ENCODE measurements around the gene FETUB. TPM values are rescaled to one million over a fixed set of nuclear protein-coding genes. Genes with fewer than 3 reads are reported as not detected.
"Not testable (repeated sequence)": the region's sequence is repeated elsewhere in the genome, so short reads cannot be mapped to it uniquely, and the experiment has no call there.

FETUB gene
- total RNA-seq, 1 donor: not detected

GRCh38 chr3:186668426-186668825, 28.2 kb downstream of the FETUB start:
- Histone ChIP-seq H3K4me1 (ENCODE audit: insufficient read depth, low read length) (no peaks in the 10 kb centered on the region), H3K9me3 (ENCODE audit: low read depth, low read length) (no peaks in the 10 kb centered on the region), H3K27me3 (ENCODE audit: insufficient read depth, low read length) (peaks cover 6% of the 10 kb centered on the region), H3K4me3 (ENCODE audit: low read length) (no peak overlapping the region)

- Histone ChIP-seq H3K4me3 (ENCODE audit: low read length) (no peak overlapping the region), H3K4me1 (ENCODE audit: insufficient read depth, low read length) (no peaks in the 10 kb centered on the region), H3K27me3 (ENCODE audit: insufficient read depth, low read length) (peaks cover 7% of the 10 kb centered on the region), H3K9me3 (ENCODE audit: low read depth, low read length) (no peaks in the 10 kb centered on the region)
These were observed 29.3 kb downstream of the FETUB start for GRCh38 chr3:186669378-186670084.

GRCh38 chr3:186670155-186670554, 30.0 kb downstream of the FETUB start:
- no peak overlapping the region for H3K4me3 ChIP-seq (ENCODE audit: low read length)
- peaks cover 7% of the 10 kb centered on the region for H3K27me3 ChIP-seq (ENCODE audit: insufficient read depth, low read length)
- H3K4me1 ChIP-seq (ENCODE audit: insufficient read depth, low read length): no peaks in the 10 kb centered on the region
- H3K9me3 ChIP-seq (ENCODE audit: low read depth, low read length): no peaks in the 10 kb centered on the region

- Histone ChIP-seq H3K4me1 (ENCODE audit: insufficient read depth, low read length) (no peaks in the 10 kb centered on the region), H3K9me3 (ENCODE audit: low read depth, low read length) (no peaks in the 10 kb centered on the region), H3K4me3 (ENCODE audit: low read length) (no peak overlapping the region), H3K27me3 (ENCODE audit: insufficient read depth, low read length) (peaks cover 7% of the 10 kb centered on the region)
These were observed 30.9 kb downstream of the FETUB start for GRCh38 chr3:186671051-186671450.

GRCh38 chr3:186678604-186679003, 38.4 kb downstream of the FETUB start:
- peaks cover 15% of the 10 kb centered on the region for H3K27me3 ChIP-seq (ENCODE audit: insufficient read depth, low read length)
- H3K4me3 ChIP-seq (ENCODE audit: low read length): no peak overlapping the region
- H3K9me3 ChIP-seq (ENCODE audit: low read depth, low read length): no peaks in the 10 kb centered on the region
- H3K4me1 ChIP-seq (ENCODE audit: insufficient read depth, low read length): no peaks in the 10 kb centered on the region

GRCh38 chr3:186679151-186679550, 39.0 kb downstream of the FETUB start:
- H3K27me3 ChIP-seq (ENCODE audit: insufficient read depth, low read length): peaks cover 10% of the 10 kb centered on the region
- no peaks in the 10 kb centered on the region for H3K4me1 ChIP-seq (ENCODE audit: insufficient read depth, low read length)
- H3K4me3 ChIP-seq (ENCODE audit: low read length): no peak overlapping the region
- H3K9me3 ChIP-seq (ENCODE audit: low read depth, low read length): no peaks in the 10 kb centered on the region

- no peaks in the 10 kb centered on the region for H3K9me3 ChIP-seq (ENCODE audit: low read depth, low read length)
- peaks cover 10% of the 10 kb centered on the region for H3K27me3 ChIP-seq (ENCODE audit: insufficient read depth, low read length)
- no peak overlapping the region for H3K4me3 ChIP-seq (ENCODE audit: low read length)
- H3K4me1 ChIP-seq (ENCODE audit: insufficient read depth, low read length): no peaks in the 10 kb centered on the region
These were observed 40.7 kb downstream of the FETUB start for GRCh38 chr3:186680869-186681268.

- H3K27me3 ChIP-seq (ENCODE audit: insufficient read depth, low read length): peaks cover 3% of the 10 kb centered on the region
- no peak overlapping the region for H3K4me3 ChIP-seq (ENCODE audit: low read length)
- no peaks in the 10 kb centered on the region for H3K4me1 ChIP-seq (ENCODE audit: insufficient read depth, low read length)
- H3K9me3 ChIP-seq (ENCODE audit: low read depth, low read length): no peaks in the 10 kb centered on the region
These were observed 42.6 kb downstream of the FETUB start for GRCh38 chr3:186682812-186683211.

- Histone ChIP-seq H3K4me3 (ENCODE audit: low read length) (no peak overlapping the region), H3K27me3 (ENCODE audit: insufficient read depth, low read length) (no peaks in the 10 kb centered on the region), H3K9me3 (ENCODE audit: low read depth, low read length) (no peaks in the 10 kb centered on the region), H3K4me1 (ENCODE audit: insufficient read depth, low read length) (no peaks in the 10 kb centered on the region)
These were observed 43.8 kb downstream of the FETUB start for GRCh38 chr3:186683979-186684378.

GRCh38 chr3:186686475-186686874, 46.3 kb downstream of the FETUB start:
- H3K27me3 ChIP-seq (ENCODE audit: insufficient read depth, low read length); H3K4me3 ChIP-seq (ENCODE audit: low read length); H3K4me1 ChIP-seq (ENCODE audit: insufficient read depth, low read length); H3K9me3 ChIP-seq (ENCODE audit: low read depth, low read length): not testable (repeated sequence)

- Histone ChIP-seq H3K4me1 (ENCODE audit: insufficient read depth, low read length) (no peaks in the 10 kb centered on the region), H3K9me3 (ENCODE audit: low read depth, low read length) (no peaks in the 10 kb centered on the region), H3K4me3 (ENCODE audit: low read length) (no peak overlapping the region), H3K27me3 (ENCODE audit: insufficient read depth, low read length) (no peaks in the 10 kb centered on the region)
These were observed 47.0 kb downstream of the FETUB start for GRCh38 chr3:186687120-186687651.

- H3K27me3 ChIP-seq (ENCODE audit: insufficient read depth, low read length); H3K4me3 ChIP-seq (ENCODE audit: low read length); H3K4me1 ChIP-seq (ENCODE audit: insufficient read depth, low read length); H3K9me3 ChIP-seq (ENCODE audit: low read depth, low read length): not testable (repeated sequence)
These were observed 50.1 kb downstream of the FETUB start for GRCh38 chr3:186690304-186690703.

- Histone ChIP-seq H3K27me3 (ENCODE audit: insufficient read depth, low read length) (no peaks in the 10 kb centered on the region), H3K4me3 (ENCODE audit: low read length) (no peak overlapping the region), H3K4me1 (ENCODE audit: insufficient read depth, low read length) (no peaks in the 10 kb centered on the region), H3K9me3 (ENCODE audit: low read depth, low read length) (no peaks in the 10 kb centered on the region)
These were observed 51.5 kb downstream of the FETUB start for GRCh38 chr3:186691676-186692075.

- no peaks in the 10 kb centered on the region for H3K4me1 ChIP-seq (ENCODE audit: insufficient read depth, low read length)
- no peak overlapping the region for H3K4me3 ChIP-seq (ENCODE audit: low read length)
- no peaks in the 10 kb centered on the region for H3K27me3 ChIP-seq (ENCODE audit: insufficient read depth, low read length)
- H3K9me3 ChIP-seq (ENCODE audit: low read depth, low read length): no peaks in the 10 kb centered on the region
These were observed 53.6 kb downstream of the FETUB start for GRCh38 chr3:186693843-186694242.

- Histone ChIP-seq H3K4me1 (ENCODE audit: insufficient read depth, low read length) (no peaks in the 10 kb centered on the region), H3K27me3 (ENCODE audit: insufficient read depth, low read length) (no peaks in the 10 kb centered on the region), H3K9me3 (ENCODE audit: low read depth, low read length) (no peaks in the 10 kb centered on the region), H3K4me3 (ENCODE audit: low read length) (no peak overlapping the region)
These were observed 54.3 kb downstream of the FETUB start for GRCh38 chr3:186694288-186695032.

All from mononuclear cell (primary cell).